HCT116 (cell line): ENCODE results near the gene CCDC187.

ENCODE experiments used
- EGR1 ChIP-seq: IDR thresholded peaks from 2 replicates; pipeline ENCODE4 v1.6.1; 2012; ENCODE audit warnings: low read depth
- ZFX ChIP-seq: fragments of 450-650 bp; IDR thresholded peaks from 2 replicates; pipeline ENCODE4 v1.6.1; 2017
- TF ChIP-seq, protein P1 (sequence below), 3 experiments: fragments of 200-600 bp in 1 of 3; sonication (generic) in 1 of 3; IDR thresholded peaks in 2 of 3; conservative IDR thresholded peaks in 1 of 3; 2 replicates each; pipeline ENCODE4 v1.5.1; 2012 to 2017; ENCODE audit warnings: low read depth in 2 of 3, low read length in 2 of 3, antibody characterized with exemption in 1 of 3, borderline replicate concordance in 1 of 3, control low read depth in 1 of 3, mild to moderate bottlenecking in 1 of 3, mixed read lengths in 1 of 3, mixed run types in 1 of 3, moderate library complexity in 1 of 3; ENCODE audit not compliant: insufficient read depth in 1 of 3

DNA sequence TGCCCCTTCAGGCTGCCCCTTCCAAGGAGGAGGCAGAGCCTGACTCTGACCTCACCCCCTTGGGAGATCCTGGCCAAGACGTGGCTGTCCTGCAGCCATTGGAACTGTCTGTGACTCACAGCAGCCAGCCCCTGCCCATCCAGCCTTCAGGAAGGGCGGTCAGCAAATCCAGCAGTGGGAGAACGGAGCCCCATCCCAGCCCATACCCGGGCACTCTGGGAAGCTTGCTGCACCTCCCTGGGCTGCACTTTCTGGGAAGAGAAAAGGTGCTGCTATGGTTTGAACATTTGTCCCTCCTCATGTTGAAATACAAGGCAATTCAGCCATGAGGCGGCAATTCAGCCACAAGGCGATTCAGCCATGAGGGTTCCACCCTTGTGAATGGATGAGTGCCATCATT is 24.4 kb downstream of the CCDC187 start:
- TF ChIP-seq ZFX (no peak), EGR1 (no peak)
- TF ChIP-seq, protein P1, sequence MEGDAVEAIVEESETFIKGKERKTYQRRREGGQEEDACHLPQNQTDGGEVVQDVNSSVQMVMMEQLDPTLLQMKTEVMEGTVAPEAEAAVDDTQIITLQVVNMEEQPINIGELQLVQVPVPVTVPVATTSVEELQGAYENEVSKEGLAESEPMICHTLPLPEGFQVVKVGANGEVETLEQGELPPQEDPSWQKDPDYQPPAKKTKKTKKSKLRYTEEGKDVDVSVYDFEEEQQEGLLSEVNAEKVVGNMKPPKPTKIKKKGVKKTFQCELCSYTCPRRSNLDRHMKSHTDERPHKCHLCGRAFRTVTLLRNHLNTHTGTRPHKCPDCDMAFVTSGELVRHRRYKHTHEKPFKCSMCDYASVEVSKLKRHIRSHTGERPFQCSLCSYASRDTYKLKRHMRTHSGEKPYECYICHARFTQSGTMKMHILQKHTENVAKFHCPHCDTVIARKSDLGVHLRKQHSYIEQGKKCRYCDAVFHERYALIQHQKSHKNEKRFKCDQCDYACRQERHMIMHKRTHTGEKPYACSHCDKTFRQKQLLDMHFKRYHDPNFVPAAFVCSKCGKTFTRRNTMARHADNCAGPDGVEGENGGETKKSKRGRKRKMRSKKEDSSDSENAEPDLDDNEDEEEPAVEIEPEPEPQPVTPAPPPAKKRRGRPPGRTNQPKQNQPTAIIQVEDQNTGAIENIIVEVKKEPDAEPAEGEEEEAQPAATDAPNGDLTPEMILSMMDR (IDR thresholded peaks at IDR 0.05 in 2 of 3, conservative IDR thresholded peaks at IDR 0.05 in 1 of 3; ENCODE audit: borderline replicate concordance in 1 of 3, insufficient read depth in 1 of 3, low read depth in 2 of 3, low read length in 2 of 3): no peak
